Measurements from ENCODE around the gene OR6Q1. TPM values are rescaled to one million over a fixed set of nuclear protein-coding genes. Genes with fewer than 3 reads are reported as not detected.

Gene OR6Q1
- total RNA-seq, 2 experiments from 2014 or later, result not detected

- no peaks in the 10 kb centered on the region for H3K27me3 ChIP-seq (ENCODE audit: control insufficient read depth in 1 of 2, insufficient read depth in 2 of 2, low read length in 2 of 2)
- Mint-ChIP-seq H3K27me3 (peaks cover 8% of the 10 kb centered on the region), H3K9me3 (peaks cover 3% of the 10 kb centered on the region), H3K27ac (no peak overlapping the region), H3K36me3 (ENCODE audit: low read depth) (no peaks in the 10 kb centered on the region), H3K4me3 (no peak overlapping the region), H3K4me1 (ENCODE audit: low read depth) (no peaks in the 10 kb centered on the region)
- ATAC-seq (ENCODE audit: poor library complexity) (no peak), DNase-seq (no peak)
- TF ChIP-seq CTCF (IDR thresholded peaks at IDR 0.05), result no peak
- no peak overlapping the region for H3K27ac ChIP-seq (ENCODE audit: low read depth in 1 of 2, low read length in 2 of 2)
- H3K4me1 ChIP-seq (ENCODE audit: insufficient read depth, low read length), result no peaks in the 10 kb centered on the region
- H3K4me3 ChIP-seq (ENCODE audit: low read length), result no peak overlapping the region
- no peaks in the 10 kb centered on the region for H3K9me3 ChIP-seq (ENCODE audit: control insufficient read depth in 1 of 2, insufficient read depth in 1 of 2, low read length in 2 of 2)
- no peaks in the 10 kb centered on the region for H3K36me3 ChIP-seq (ENCODE audit: insufficient read depth, low read length)
- ChIA-PET POLR2A (no interaction called here), CTCF (no interaction called here)
- intact Hi-C loops (cut with DNase I, micrococcal nuclease), result no loop called here
Observed at GRCh38 chr11:58075781-58076180, 45.0 kb downstream of the OR6Q1 start.

Other genes starting within 250 kb of the OR6Q1 start
- not detected for gene OR9Q1, start 7.1 kb upstream of the OR6Q1 start, total RNA-seq
- gene OR9I1, start 94.6 kb downstream of the OR6Q1 start, total RNA-seq, result not detected
- gene OR9Q2, start 158.1 kb downstream of the OR6Q1 start, total RNA-seq, result not detected
- gene OR1S2, start 173.2 kb downstream of the OR6Q1 start, total RNA-seq, result not detected
- not detected for gene OR1S1, start 181.8 kb downstream of the OR6Q1 start, total RNA-seq
- gene OR10Q1, start 198.0 kb downstream of the OR6Q1 start, total RNA-seq, result not detected
- gene OR10W1, start 237.3 kb downstream of the OR6Q1 start, total RNA-seq, result not detected

Measured in CD4-positive, alpha-beta T cell (primary cell).